MM.1S (cell line): ENCODE results near the gene PSRC1.

Experiments used
- CTCF ChIP-seq: fragments of 300-600 bp; sonication (generic); IDR thresholded peaks from 2 replicates; pipeline ENCODE4 v1.5.1; 2016; ENCODE audit warnings: antibody characterized with exemption, low read length, mixed read lengths
- EZH2 ChIP-seq: fragments of 300-600 bp; sonication (generic); optimal IDR thresholded peaks from 2 replicates; pipeline ENCODE3; 2017; ENCODE audit warnings: low read depth, mild to moderate bottlenecking, antibody characterized with exemption, low read length, mixed read lengths

DNA sequence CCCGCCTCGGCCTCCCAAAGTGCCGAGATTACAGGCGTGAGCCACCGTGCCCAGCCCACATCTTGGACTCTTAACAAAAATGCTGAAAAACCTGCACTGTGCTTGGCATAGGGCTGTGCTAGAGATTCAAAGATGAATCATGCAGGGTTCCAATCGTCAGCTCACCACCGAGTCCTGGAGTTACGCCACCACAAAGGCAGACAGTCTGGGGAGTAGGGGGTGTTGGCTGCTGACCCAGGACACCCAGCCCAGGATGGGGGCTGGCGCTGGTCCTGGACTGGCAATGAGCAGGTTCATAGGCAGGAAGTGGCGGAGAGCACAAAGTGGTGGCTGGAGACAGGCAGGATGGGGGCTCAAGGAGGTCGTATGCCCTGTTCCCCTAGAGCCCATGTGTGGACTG is 16.0 kb downstream of the PSRC1 start:
- TF ChIP-seq CTCF (no peak), EZH2 (no peak)
